B cell (primary cell): Measurements from ENCODE around the gene KRT4. TPM values are rescaled to one million over a fixed set of nuclear protein-coding genes. Genes with fewer than 3 reads are reported as not detected.

Experiments
- ATAC-seq: fragments of 200-7000 bp; cut with Tn5 transposase; one replicate; pipeline ENCODE4 v1.10.0; 2021; ENCODE audit warnings: low read depth, mild to moderate bottlenecking, moderate number of reproducible peaks, moderate library complexity
- CTCF ChIA-PET: fragments of 350-600 bp; sonication (Branson Sonifier 250); formaldehyde crosslinking; loops from one replicate; lab custom pipeline; 2021; ENCODE audit warnings: antibody characterized with exemption, inconsistent platforms; lab: Charles Lee
- POLR2A ChIA-PET: fragments of 350-600 bp; sonication (Branson Sonifier 250); formaldehyde crosslinking; loops from one replicate; lab custom pipeline; 2021; ENCODE audit warnings: antibody characterized with exemption; lab: Charles Lee
- DNase-seq: peaks from one replicate; pipeline ENCODE4 v3.0.0; 2013
- H2AFZ ChIP-seq: 2 replicates; pipeline ENCODE4 v1.6.1; 2012; ENCODE audit warnings: mild to moderate bottlenecking, low read depth, low read length; ENCODE audit not compliant: insufficient read depth, poor library complexity, severe bottlenecking
- H3K27ac ChIP-seq, 2 donors: 1 replicate in 1 of 2; 2 replicates in 1 of 2; pipeline ENCODE4 v1.5.1; 2012 to 2013; ENCODE audit warnings: low read length in 2 of 2, mild to moderate bottlenecking in 2 of 2, moderate library complexity in 1 of 2
- H3K27me3 ChIP-seq, 4 experiments: fragments of 200-600 bp in 1 of 4; sonication (generic) in 1 of 4; replicated peaks in 1 of 4; 1 replicate in 2 of 4; 2 replicates in 2 of 4; pipeline versions ENCODE4 v1.6.1 to v1.7.0; 2013 to 2016; ENCODE audit warnings: low read length in 3 of 4, mild to moderate bottlenecking in 2 of 4, mixed read lengths in 1 of 4, moderate library complexity in 1 of 4; ENCODE audit not compliant: insufficient read depth in 4 of 4, control insufficient read depth in 3 of 4; ENCODE audit errors: control extremely low read depth in 1 of 4
- H3K36me3 ChIP-seq, 2 experiments: replicated peaks in 1 of 2; 1 replicate in 1 of 2; 2 replicates in 1 of 2; pipeline versions ENCODE4 v1.6.1 to v1.7.1; 2013; ENCODE audit warnings: low read length in 1 of 2; ENCODE audit not compliant: insufficient read depth in 2 of 2, control insufficient read depth in 1 of 2; ENCODE audit errors: control extremely low read depth in 1 of 2, extremely low read depth in 1 of 2
- H3K4me1 ChIP-seq, 2 donors: fragments of 200-600 bp in 1 of 2; sonication (generic) in 1 of 2; 1 replicate in 1 of 2; 2 replicates in 1 of 2; pipeline versions ENCODE4 v1.5.1 to v1.6.1; 2013 to 2017; ENCODE audit warnings: low read length in 2 of 2; ENCODE audit not compliant: control insufficient read depth in 2 of 2, insufficient read depth in 2 of 2
- H3K4me2 ChIP-seq: replicated peaks from 2 replicates; pipeline ENCODE3; 2012; ENCODE audit warnings: mild to moderate bottlenecking, low read depth, low read length; ENCODE audit not compliant: poor library complexity, severe bottlenecking
- H3K4me3 ChIP-seq, 5 experiments: fragments of 200-600 bp in 1 of 5; sonication (generic) in 1 of 5; 1 replicate in 3 of 5; 2 replicates in 2 of 5; pipeline versions ENCODE4 v1.5.1 to v1.7.0; 2011 to 2016; ENCODE audit warnings: low read length in 4 of 5, mild to moderate bottlenecking in 4 of 5, low read depth in 2 of 5, control low read depth in 1 of 5, moderate library complexity in 1 of 5; ENCODE audit not compliant: insufficient read depth in 1 of 5; ENCODE audit errors: control extremely low read depth in 1 of 5, extremely low read depth in 1 of 5
- H3K79me2 ChIP-seq: fragments of 200-600 bp; sonication (generic); one replicate; pipeline ENCODE4 v1.6.0; 2016; ENCODE audit warnings: low read length; ENCODE audit not compliant: control insufficient read depth, insufficient read depth
- H3K9ac ChIP-seq: fragments of 200-600 bp; sonication (generic); 2 replicates; pipeline ENCODE4 v1.6.1; 2017; ENCODE audit warnings: mild to moderate bottlenecking, low read length, moderate library complexity
- H3K9me3 ChIP-seq, 3 donors: one replicate each; pipeline versions ENCODE4 v1.6.1 to v1.7.1; 2013; ENCODE audit warnings: low read length in 2 of 3; ENCODE audit not compliant: control insufficient read depth in 2 of 3, insufficient read depth in 1 of 3; ENCODE audit errors: control extremely low read depth in 1 of 3
- H4K20me1 ChIP-seq: 2 replicates; pipeline ENCODE4 v1.6.0; 2012; ENCODE audit warnings: mild to moderate bottlenecking, low read length; ENCODE audit not compliant: insufficient read depth, control insufficient read depth, poor library complexity, severe bottlenecking
- H3K27ac Mint-ChIP-seq: one replicate; pipeline ENCODE4 v1.8.0; 2021; ENCODE audit warnings: mixed read lengths
- H3K27me3 Mint-ChIP-seq: one replicate; pipeline ENCODE4 v1.8.0; 2021; ENCODE audit warnings: mixed read lengths
- H3K4me1 Mint-ChIP-seq: one replicate; pipeline ENCODE4 v1.8.0; 2021; ENCODE audit warnings: mixed read lengths
- H3K4me3 Mint-ChIP-seq: one replicate; pipeline ENCODE4 v1.8.0; 2021; ENCODE audit warnings: mixed read lengths
- H3K9me3 Mint-ChIP-seq: one replicate; pipeline ENCODE4 v1.8.0; 2022; ENCODE audit warnings: mixed read lengths; ENCODE audit not compliant: insufficient read depth
- CTCF ChIP-seq: fragments of 200-600 bp; IDR thresholded peaks from one replicate; pipeline ENCODE4 v1.8.0; 2022; ENCODE audit warnings: antibody characterized with exemption, mild to moderate bottlenecking
- EZH2 ChIP-seq: IDR thresholded peaks from 2 replicates; pipeline ENCODE4 v1.6.1; 2012; ENCODE audit warnings: borderline replicate concordance, low read depth, mild to moderate bottlenecking, moderate library complexity, low read length; ENCODE audit not compliant: insufficient read depth, poor library complexity, severe bottlenecking
- WGBS: methylation state at CpG from one replicate; pipeline ENCODE4 v1.1.5; 2013; ENCODE audit warnings: missing lambda C conversion rate; ENCODE audit not compliant: insufficient coverage; 5-methylcytosine and 5-hydroxymethylcytosine counted together
- intact Hi-C: fragments of 100-400 bp; cut with micrococcal nuclease; formaldehyde crosslinking; loops from one replicate; pipeline ENCODE4 v1.10.0; 2022
- polyA plus RNA-seq: library from polyadenylated mRNA; depleted of rRNA; stranded (reverse); fragments of >200 nt; gene quantifications from 2 replicates; pipeline ENCODE4 v1.2.3, GENCODE V29; 2012
- total RNA-seq, 2 donors: library from RNA; stranded (reverse); fragments of 120-200 nt in 1 of 2; gene quantifications; 1 replicate in 1 of 2; 2 replicates in 1 of 2; pipeline versions ENCODE4 v1.2.3 to v1.2.4, GENCODE V29; 2013 to 2022

Gene KRT4
- total and polyA plus RNA-seq, 2 donors (not counting 1 experiment from before 2014, with no cell fraction given): not detected

DNA sequence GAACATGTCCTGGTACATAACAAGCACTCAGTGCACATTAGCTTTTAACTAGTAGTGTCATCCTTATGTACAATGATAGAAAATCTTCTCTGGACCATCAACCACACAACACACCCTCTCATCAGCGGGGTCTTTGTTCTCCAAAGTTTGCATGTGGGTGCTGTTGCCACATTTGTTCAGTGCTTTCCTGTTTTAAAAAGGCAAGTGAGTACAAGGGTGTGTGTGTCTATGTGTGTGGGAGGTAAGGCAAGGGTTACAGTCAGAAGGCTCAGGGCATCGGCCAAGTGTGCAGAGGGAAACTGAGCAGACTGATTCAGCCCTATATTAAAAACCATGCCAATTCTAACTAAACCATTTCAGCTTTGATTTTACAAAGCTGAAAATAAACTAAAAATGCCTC is 54.7 kb downstream of the KRT4 start:
- DNase-seq (no peak), ATAC-seq (no peak)
- Histone ChIP-seq H3K27ac (no peak overlapping the region), H3K4me2 (no peak overlapping the region), H3K27me3 (peaks cover 0 to 17% (median 4%) of the 10 kb centered on the region in 4 experiments), H3K9ac (no peak overlapping the region), H3K9me3 (peaks cover 0 to 24% (median 16%) of the 10 kb centered on the region in 3 donors), H3K4me3 (no peak overlapping the region), H3K4me1 (no peaks in the 10 kb centered on the region), H3K36me3 (no peaks in the 10 kb centered on the region), H3K79me2 (no peaks in the 10 kb centered on the region), H2AFZ (no peak overlapping the region), H4K20me1 (no peaks in the 10 kb centered on the region)
- Mint-ChIP-seq H3K9me3 (peaks cover 3% of the 10 kb centered on the region), H3K4me1 (no peaks in the 10 kb centered on the region), H3K4me3 (no peak overlapping the region), H3K27ac (no peak overlapping the region), H3K27me3 (peaks cover 7% of the 10 kb centered on the region)
- ChIA-PET POLR2A (no interaction called here), CTCF (no interaction called here)
- TF ChIP-seq CTCF: no peak
- intact Hi-C loops: no loop called here
- WGBS: no CpG with 5 or more reads among the region's 2 CpGs

GRCh38 chr12:52757449-52758176 is 56.3 kb downstream of the KRT4 start:
- Histone ChIP-seq H3K79me2 (no peaks in the 10 kb centered on the region), H3K27ac (no peak overlapping the region), H2AFZ (no peak overlapping the region), H3K4me3 (no peak overlapping the region), H3K9me3 (peaks cover 0 to 21% (median 16%) of the 10 kb centered on the region in 3 donors), H3K4me2 (no peak overlapping the region), H4K20me1 (no peaks in the 10 kb centered on the region), H3K9ac (no peak overlapping the region), H3K36me3 (no peaks in the 10 kb centered on the region), H3K27me3 (peaks cover 0 to 19% (median 5%) of the 10 kb centered on the region in 4 experiments), H3K4me1 (no peaks in the 10 kb centered on the region)
- no peak for ATAC-seq
- H3K4me1 Mint-ChIP-seq: no peaks in the 10 kb centered on the region
- H3K27me3 Mint-ChIP-seq: peaks cover 9% of the 10 kb centered on the region
- intact Hi-C loops: no loop called here
- CTCF ChIA-PET: no interaction called here
- POLR2A ChIA-PET: no interaction called here
- H3K4me3 Mint-ChIP-seq: no peak overlapping the region
- no peak for DNase-seq
- H3K27ac Mint-ChIP-seq: no peak overlapping the region
- H3K9me3 Mint-ChIP-seq: peaks cover 3% of the 10 kb centered on the region
- WGBS: 22% methylated on average over 1 of the region's 1 CpG
- no peak for TF ChIP-seq EZH2
- no peak for TF ChIP-seq CTCF
